ENCODE results near the gene CYP2J2.

DNA sequence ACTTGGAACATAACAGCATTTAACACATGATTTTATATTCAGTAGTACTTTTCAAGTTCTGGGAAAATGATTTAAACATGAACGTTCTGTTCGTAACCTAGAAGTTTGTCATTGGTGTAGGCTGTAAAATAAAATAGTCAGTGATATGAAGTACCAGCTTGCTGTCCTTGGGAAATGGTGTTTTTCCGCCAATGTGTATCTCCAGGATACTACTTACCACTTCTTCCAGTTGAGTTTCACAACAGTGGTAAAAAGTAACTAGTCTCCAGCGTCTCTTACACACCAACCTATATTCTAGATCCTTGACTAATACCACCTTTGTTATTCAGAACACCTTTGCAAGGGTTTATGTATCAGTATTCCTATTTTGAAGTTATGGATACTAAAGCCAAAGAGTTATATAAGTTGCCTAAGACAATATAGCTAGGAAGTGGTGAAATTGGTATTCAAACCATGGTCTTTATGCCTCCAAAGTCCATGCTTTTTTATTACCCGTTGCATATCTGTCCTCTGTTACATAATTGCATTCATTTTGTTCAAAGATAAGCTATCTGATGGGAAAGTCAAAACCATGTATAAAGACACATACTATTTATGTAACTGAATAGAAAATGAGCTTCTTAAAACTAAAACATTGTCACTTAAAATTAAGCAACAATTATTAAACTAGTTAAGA is 68.8 kb downstream of the CYP2J2 start:
- TF ChIP-seq, protein P1, sequence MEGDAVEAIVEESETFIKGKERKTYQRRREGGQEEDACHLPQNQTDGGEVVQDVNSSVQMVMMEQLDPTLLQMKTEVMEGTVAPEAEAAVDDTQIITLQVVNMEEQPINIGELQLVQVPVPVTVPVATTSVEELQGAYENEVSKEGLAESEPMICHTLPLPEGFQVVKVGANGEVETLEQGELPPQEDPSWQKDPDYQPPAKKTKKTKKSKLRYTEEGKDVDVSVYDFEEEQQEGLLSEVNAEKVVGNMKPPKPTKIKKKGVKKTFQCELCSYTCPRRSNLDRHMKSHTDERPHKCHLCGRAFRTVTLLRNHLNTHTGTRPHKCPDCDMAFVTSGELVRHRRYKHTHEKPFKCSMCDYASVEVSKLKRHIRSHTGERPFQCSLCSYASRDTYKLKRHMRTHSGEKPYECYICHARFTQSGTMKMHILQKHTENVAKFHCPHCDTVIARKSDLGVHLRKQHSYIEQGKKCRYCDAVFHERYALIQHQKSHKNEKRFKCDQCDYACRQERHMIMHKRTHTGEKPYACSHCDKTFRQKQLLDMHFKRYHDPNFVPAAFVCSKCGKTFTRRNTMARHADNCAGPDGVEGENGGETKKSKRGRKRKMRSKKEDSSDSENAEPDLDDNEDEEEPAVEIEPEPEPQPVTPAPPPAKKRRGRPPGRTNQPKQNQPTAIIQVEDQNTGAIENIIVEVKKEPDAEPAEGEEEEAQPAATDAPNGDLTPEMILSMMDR (IDR thresholded peaks at IDR 0.05 in 4 of 5, conservative IDR thresholded peaks at IDR 0.05 in 1 of 5): no peak
- no peak for TF ChIP-seq POLR2A (IDR thresholded peaks at IDR 0.05)
